RWPE2 (cell line): Measurements from ENCODE around the gene AUH.

Experiments
- ATAC-seq: fragments of 200-7000 bp; cut with Tn5 transposase; 3 replicates; pipeline ENCODE4 v1.9.1; 2021; ENCODE audit warnings: low read depth
- DNase-seq: peaks from one replicate; pipeline ENCODE4 v3.0.0-alpha.2; 2020; ENCODE audit warnings: low spot score
- H3K27ac ChIP-seq: fragments of 450-650 bp; 2 replicates; pipeline ENCODE4 v1.5.1; 2017; ENCODE audit warnings: mild to moderate bottlenecking; ENCODE audit not compliant: poor library complexity, severe bottlenecking
- H3K27me3 ChIP-seq: fragments of 250-450 bp; sonication (Bioruptor Pico); 2 replicates; pipeline ENCODE4 v1.5.1; 2021; ENCODE audit warnings: mild to moderate bottlenecking, moderate library complexity; ENCODE audit not compliant: insufficient read depth, poor library complexity, severe bottlenecking
- H3K36me3 ChIP-seq: fragments of 250-450 bp; sonication (Bioruptor Pico); 2 replicates; pipeline ENCODE4 v1.5.1; 2020; ENCODE audit warnings: low read depth, mild to moderate bottlenecking, moderate library complexity
- H3K4me1 ChIP-seq: fragments of 250-450 bp; sonication (Bioruptor Pico); 2 replicates; pipeline ENCODE4 v1.5.1; 2021; ENCODE audit warnings: mild to moderate bottlenecking, moderate library complexity; ENCODE audit not compliant: insufficient read depth, poor library complexity, severe bottlenecking
- H3K4me3 ChIP-seq: fragments of 250-450 bp; sonication (Bioruptor Pico); 2 replicates; pipeline ENCODE4 v1.5.1; 2021; ENCODE audit warnings: mild to moderate bottlenecking, moderate library complexity; ENCODE audit not compliant: severe bottlenecking
- H3K9me3 ChIP-seq: fragments of 250-450 bp; sonication (Bioruptor Pico); 2 replicates; pipeline ENCODE4 v1.5.1; 2021; ENCODE audit warnings: mild to moderate bottlenecking, moderate library complexity; ENCODE audit not compliant: severe bottlenecking
- CTCF ChIP-seq: fragments of 450-650 bp; IDR thresholded peaks from one replicate; pipeline ENCODE4 v1.5.1; 2017; ENCODE audit warnings: mild to moderate bottlenecking, moderate library complexity; ENCODE audit not compliant: poor library complexity, severe bottlenecking

AUH gene

GRCh38 chr9:91306296-91306630 lies 55.5 kb downstream of the AUH start:
- peaks cover 22% of the 10 kb centered on the region for H3K4me1 ChIP-seq
- no peaks in the 10 kb centered on the region for H3K36me3 ChIP-seq

GRCh38 chr9:91305596-91306295 lies 56.0 kb downstream of the AUH start:
- peaks cover 27% of the 10 kb centered on the region for H3K4me1 ChIP-seq
- TF ChIP-seq CTCF, result no peak

More at GRCh38 chr9:91306296-91306630, 55.5 kb downstream of the AUH start:
- no peak overlapping the region for H3K27ac ChIP-seq
- no peak for TF ChIP-seq CTCF
- no peak overlapping the region for H3K4me3 ChIP-seq
- no peaks in the 10 kb centered on the region for H3K27me3 ChIP-seq
- DNase-seq, result no peak
- ATAC-seq, result no peak
- no peaks in the 10 kb centered on the region for H3K9me3 ChIP-seq

GRCh38 chr9:91303741-91304415 lies 57.8 kb downstream of the AUH start:
- H3K4me3 ChIP-seq, result no peak overlapping the region
- H3K4me1 ChIP-seq, result peaks cover 29% of the 10 kb centered on the region
- H3K27me3 ChIP-seq, result no peaks in the 10 kb centered on the region
- no peak for DNase-seq
- no peaks in the 10 kb centered on the region for H3K9me3 ChIP-seq
- no peak for ATAC-seq
- no peak overlapping the region for H3K27ac ChIP-seq
- TF ChIP-seq CTCF, result no peak
- no peaks in the 10 kb centered on the region for H3K36me3 ChIP-seq

More at GRCh38 chr9:91305596-91306295, 56.0 kb downstream of the AUH start:
- no peaks in the 10 kb centered on the region for H3K36me3 ChIP-seq
- no peak overlapping the region for H3K4me3 ChIP-seq
- ATAC-seq, result no peak
- H3K27ac ChIP-seq, result no peak overlapping the region
- no peaks in the 10 kb centered on the region for H3K9me3 ChIP-seq
- H3K27me3 ChIP-seq, result no peaks in the 10 kb centered on the region
- DNase-seq, result no peak

- Histone ChIP-seq H3K4me1 (peaks cover 39% of the 10 kb centered on the region), H3K27ac (peak overlapping the region; percentile 30), H3K4me3 (no peak overlapping the region), H3K9me3 (no peaks in the 10 kb centered on the region), H3K27me3 (no peaks in the 10 kb centered on the region), H3K36me3 (no peaks in the 10 kb centered on the region)
- ATAC-seq (peak; percentile 74), DNase-seq (no peak)
- TF ChIP-seq CTCF, result no peak
Measured at GRCh38 chr9:91302831-91303230, 58.9 kb downstream of the AUH start.

- Histone ChIP-seq H3K4me3 (no peak overlapping the region), H3K27me3 (no peaks in the 10 kb centered on the region), H3K27ac (peak overlapping the region; percentile 30), H3K4me1 (peaks cover 40% of the 10 kb centered on the region), H3K9me3 (no peaks in the 10 kb centered on the region), H3K36me3 (0 out of 2 replicates have a peak, but pooled peaks cover 5% of the 10 kb centered on the region)
- DNase-seq, result no peak
- peak; percentile 64; the same call in 2 of the 3 replicates for ATAC-seq
- TF ChIP-seq CTCF, result no peak
Measured at GRCh38 chr9:91301161-91301560, 60.6 kb downstream of the AUH start.
